ENCODE measurements around the gene ARFGEF2.

Gene ARFGEF2

DNA sequence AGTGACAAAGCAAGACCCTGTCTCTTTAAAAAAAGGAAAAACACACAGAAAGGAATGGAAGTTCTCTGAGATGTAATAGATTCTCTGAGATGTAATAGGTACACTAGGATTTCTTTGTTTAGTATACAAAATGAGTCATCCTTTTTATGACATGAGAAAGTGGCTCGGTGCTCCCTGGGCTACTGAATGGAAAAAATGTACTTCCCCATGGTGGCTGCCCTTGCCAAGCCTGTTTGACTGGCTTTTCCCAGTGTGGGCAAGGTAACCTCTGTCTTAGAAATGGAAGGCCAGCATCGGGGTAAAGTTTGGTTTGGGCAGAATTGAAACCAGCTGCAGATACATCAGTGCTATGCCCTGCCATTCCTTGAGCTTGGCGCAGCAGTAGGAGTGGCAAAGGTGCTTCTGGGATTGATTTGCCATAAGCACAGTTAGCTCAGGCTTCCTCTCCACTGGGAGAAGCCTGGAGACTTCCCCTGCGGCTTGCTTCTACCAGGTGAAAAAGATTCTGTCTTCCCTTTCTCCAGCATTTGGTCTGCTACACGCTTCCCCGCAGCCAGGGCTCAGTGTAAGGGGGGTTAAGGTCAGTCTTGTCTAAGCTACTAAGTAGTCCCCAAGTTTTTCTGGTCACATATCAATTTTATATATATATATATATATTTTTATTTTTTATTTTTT lies 24.5 kb downstream of the ARFGEF2 start:
- FAIRE-seq (no peak), DNase-seq (ENCODE audit: insufficient read length) (no peak)
- no peak for TF ChIP-seq TAF1 (IDR thresholded peaks at IDR 0.05; ENCODE audit: borderline replicate concordance, low read depth, low read length)
- no peak for TF ChIP-seq POLR2AphosphoS5 (IDR thresholded peaks at IDR 0.05; ENCODE audit: low read depth, low read length)
- no peak for TF ChIP-seq POLR2A (IDR thresholded peaks at IDR 0.05; ENCODE audit: low read depth, low read length)

DNA sequence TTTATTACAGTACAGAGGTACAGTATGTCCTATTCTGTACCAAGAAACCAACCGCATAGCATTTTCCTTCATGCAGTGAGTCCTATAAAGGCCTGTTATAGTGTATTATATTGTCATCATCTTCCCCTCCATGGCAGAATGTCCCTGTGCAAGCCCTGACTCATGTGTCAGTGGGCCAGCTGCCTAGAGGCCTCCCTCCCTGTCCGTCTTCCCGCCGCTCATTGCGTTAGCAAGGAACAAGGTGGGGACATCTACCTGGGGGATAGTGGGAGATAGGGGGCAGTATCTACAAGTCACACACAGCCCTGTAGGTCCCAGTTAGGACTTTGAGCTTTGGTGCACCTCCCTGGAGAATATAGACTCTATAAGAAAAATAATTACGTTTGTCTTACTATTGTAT lies 27.1 kb downstream of the ARFGEF2 start:
- DNase-seq (ENCODE audit: insufficient read length) = no peak
- no peak for FAIRE-seq
- TF ChIP-seq POLR2AphosphoS5 (IDR thresholded peaks at IDR 0.05; ENCODE audit: low read depth, low read length) = no peak
- TF ChIP-seq POLR2A (IDR thresholded peaks at IDR 0.05; ENCODE audit: low read depth, low read length) = no peak
- no peak for TF ChIP-seq TAF1 (IDR thresholded peaks at IDR 0.05; ENCODE audit: borderline replicate concordance, low read depth, low read length)

DNA sequence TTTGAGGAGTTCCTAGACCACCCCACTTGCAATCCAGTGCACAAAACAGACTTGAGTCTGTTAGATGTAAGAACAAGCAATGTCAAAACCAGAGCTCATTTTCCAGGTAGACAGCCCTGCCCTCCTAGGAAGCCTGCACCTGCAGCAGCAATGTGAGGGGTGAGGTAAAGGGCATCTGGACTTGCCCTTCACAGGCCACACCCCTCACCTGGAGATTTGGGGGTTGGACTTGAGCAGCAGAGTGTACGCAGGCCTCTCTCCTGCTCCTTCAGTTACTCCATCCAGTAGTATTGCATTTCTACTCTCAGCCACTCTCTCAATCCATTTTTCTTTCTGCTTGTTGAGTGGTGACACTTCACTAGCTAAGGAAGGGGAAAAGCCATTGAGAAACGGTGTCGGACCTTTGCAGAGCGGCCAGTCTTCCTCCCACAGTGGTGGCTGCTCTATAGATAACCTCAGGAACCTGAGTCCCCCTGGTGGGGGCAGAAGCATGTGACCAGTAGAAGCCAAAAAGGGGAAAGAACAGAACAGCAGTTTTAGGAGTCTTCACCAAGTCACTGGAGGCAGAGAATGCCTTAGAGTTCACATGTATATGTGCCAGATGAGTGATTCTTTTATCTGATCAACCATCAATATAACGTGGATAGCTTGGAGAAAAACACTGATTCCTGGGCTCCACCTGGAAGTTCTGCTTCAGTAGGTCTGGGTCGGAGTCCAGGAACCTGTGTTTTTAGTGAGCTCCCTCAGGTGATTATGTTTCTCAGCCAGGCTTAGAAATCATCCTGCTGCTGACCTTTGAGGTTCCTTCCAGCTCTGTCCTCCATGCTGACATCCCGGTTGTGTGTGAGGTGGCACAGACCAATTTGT lies 28.0 kb downstream of the ARFGEF2 start:
- DNase-seq (ENCODE audit: insufficient read length) (no peak), FAIRE-seq (no peak)
- TF ChIP-seq TAF1 (IDR thresholded peaks at IDR 0.05; ENCODE audit: borderline replicate concordance, low read depth, low read length) (no peak), POLR2A (IDR thresholded peaks at IDR 0.05; ENCODE audit: low read depth, low read length) (no peak), POLR2AphosphoS5 (IDR thresholded peaks at IDR 0.05; ENCODE audit: low read depth, low read length) (no peak)

GRCh38 chr20:48951041-48951440 lies 29.5 kb downstream of the ARFGEF2 start:
- FAIRE-seq = no peak
- no peak for DNase-seq (ENCODE audit: insufficient read length)
- TF ChIP-seq POLR2A (IDR thresholded peaks at IDR 0.05; ENCODE audit: low read depth, low read length) (no peak), POLR2AphosphoS5 (IDR thresholded peaks at IDR 0.05; ENCODE audit: low read depth, low read length) (no peak), TAF1 (IDR thresholded peaks at IDR 0.05; ENCODE audit: borderline replicate concordance, low read depth, low read length) (no peak)

- FAIRE-seq = no peak
- no peak for TF ChIP-seq POLR2AphosphoS5 (IDR thresholded peaks at IDR 0.05; ENCODE audit: low read depth, low read length)
- no peak for TF ChIP-seq TAF1 (IDR thresholded peaks at IDR 0.05; ENCODE audit: borderline replicate concordance, low read depth, low read length)
- no peak for DNase-seq (ENCODE audit: insufficient read length)
Observed at GRCh38 chr20:48951646-48952045, 30.1 kb downstream of the ARFGEF2 start.

DNA sequence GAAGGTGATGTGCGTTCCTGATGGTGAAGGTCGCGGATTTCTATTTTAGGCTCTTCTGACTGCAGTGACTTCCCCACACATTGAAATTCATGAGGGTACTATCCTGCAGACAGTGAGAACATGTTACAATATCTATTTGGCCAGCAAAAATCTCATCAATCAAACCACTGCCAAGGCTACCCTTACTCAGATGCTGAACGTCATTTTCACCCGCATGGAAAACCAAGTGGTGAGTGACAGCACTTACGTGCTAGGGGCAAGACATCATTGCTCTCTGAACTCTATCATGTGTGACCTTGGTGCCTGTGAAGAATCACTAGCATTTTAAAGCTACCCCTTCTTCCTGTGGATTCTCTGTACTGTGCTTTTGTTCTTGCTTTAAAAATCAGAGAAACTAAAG lies 31.1 kb downstream of the ARFGEF2 start:
- FAIRE-seq (no peak), DNase-seq (ENCODE audit: insufficient read length) (no peak)
- TF ChIP-seq POLR2AphosphoS5 (IDR thresholded peaks at IDR 0.05; ENCODE audit: low read depth, low read length) = no peak
- no peak for TF ChIP-seq POLR2A (IDR thresholded peaks at IDR 0.05; ENCODE audit: low read depth, low read length)
- no peak for TF ChIP-seq TAF1 (IDR thresholded peaks at IDR 0.05; ENCODE audit: borderline replicate concordance, low read depth, low read length)

DNA sequence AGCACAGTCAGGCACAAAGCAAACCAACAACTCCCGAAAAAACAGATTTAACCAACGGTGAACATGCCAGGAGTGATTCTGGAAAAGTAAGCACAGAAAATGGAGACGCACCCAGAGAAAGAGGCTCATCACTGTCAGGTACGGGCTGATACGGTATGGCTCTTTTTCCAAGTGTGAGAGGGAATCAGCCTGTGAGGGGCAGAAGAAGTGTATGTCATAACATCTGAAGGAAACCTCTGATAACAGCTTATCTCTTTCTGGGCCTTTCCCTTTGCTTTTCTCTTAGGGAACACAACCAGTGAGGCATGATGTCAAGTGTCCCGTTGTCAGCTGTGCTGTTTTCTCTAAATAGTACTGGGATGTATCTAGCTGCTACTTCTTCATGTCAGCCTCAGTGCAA lies 32.1 kb downstream of the ARFGEF2 start:
- FAIRE-seq = no peak
- DNase-seq (ENCODE audit: insufficient read length) = no peak
- no peak for TF ChIP-seq TAF1 (IDR thresholded peaks at IDR 0.05; ENCODE audit: borderline replicate concordance, low read depth, low read length)
- no peak for TF ChIP-seq POLR2A (IDR thresholded peaks at IDR 0.05; ENCODE audit: low read depth, low read length)

- no peak for DNase-seq (ENCODE audit: insufficient read length)
- FAIRE-seq = no peak
- TF ChIP-seq POLR2AphosphoS5 (IDR thresholded peaks at IDR 0.05; ENCODE audit: low read depth, low read length) (no peak), TAF1 (IDR thresholded peaks at IDR 0.05; ENCODE audit: borderline replicate concordance, low read depth, low read length) (no peak), POLR2A (IDR thresholded peaks at IDR 0.05; ENCODE audit: low read depth, low read length) (no peak)
Observed at GRCh38 chr20:48956052-48956451, 34.5 kb downstream of the ARFGEF2 start.

DNA sequence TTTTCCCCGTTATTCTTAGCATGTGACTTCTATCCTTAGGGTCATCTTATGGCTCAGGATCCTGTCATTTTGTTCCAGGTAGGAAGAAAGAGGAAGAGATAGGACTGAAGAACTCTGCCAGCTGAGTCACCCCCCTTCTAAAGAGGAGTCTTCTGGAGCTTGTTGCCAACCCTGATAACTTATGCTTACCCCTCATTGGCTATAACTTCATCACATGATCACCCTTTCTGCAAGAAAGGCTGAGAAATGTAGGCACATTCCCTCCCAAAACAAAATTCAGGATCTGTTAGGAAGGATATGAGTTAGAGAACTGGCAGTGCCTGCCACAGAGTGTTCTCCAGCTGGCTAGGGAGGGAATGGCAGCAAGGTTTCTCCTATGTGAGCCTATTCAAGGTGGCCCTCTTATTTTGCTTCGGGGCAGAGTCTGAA lies 35.6 kb downstream of the ARFGEF2 start:
- no peak for DNase-seq (ENCODE audit: insufficient read length)
- no peak for FAIRE-seq
- no peak for TF ChIP-seq TAF1 (IDR thresholded peaks at IDR 0.05; ENCODE audit: borderline replicate concordance, low read depth, low read length)
- no peak for TF ChIP-seq POLR2AphosphoS5 (IDR thresholded peaks at IDR 0.05; ENCODE audit: low read depth, low read length)
- TF ChIP-seq POLR2A (IDR thresholded peaks at IDR 0.05; ENCODE audit: low read depth, low read length) = no peak

DNA sequence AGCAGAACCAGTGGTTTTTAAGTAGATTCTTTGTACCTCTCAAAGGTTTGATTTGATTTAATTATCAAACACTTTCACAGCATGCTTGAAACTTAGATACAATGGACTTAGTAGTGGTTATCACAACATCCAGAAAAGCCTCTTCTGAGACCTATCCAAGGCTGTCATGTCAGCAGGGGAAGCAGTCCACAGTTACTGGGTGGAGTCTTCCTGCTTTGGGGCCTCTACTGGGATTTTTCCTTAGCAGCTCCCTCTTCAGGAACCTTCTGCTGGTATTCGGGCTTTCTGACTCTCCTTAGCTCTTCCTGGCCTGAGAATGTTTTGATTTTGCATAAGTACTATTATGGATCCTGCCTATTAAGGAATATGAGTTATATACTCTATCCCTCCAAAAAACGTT lies 36.0 kb downstream of the ARFGEF2 start:
- TF ChIP-seq POLR2A (IDR thresholded peaks at IDR 0.05; ENCODE audit: low read depth, low read length) (no peak), POLR2AphosphoS5 (IDR thresholded peaks at IDR 0.05; ENCODE audit: low read depth, low read length) (no peak), TAF1 (IDR thresholded peaks at IDR 0.05; ENCODE audit: borderline replicate concordance, low read depth, low read length) (no peak)
- no peak for DNase-seq (ENCODE audit: insufficient read length)
- no peak for FAIRE-seq

GRCh38 chr20:48958743-48959142 lies 37.2 kb downstream of the ARFGEF2 start:
- DNase-seq (ENCODE audit: insufficient read length) (no peak), FAIRE-seq (no peak)
- TF ChIP-seq POLR2AphosphoS5 (IDR thresholded peaks at IDR 0.05; ENCODE audit: low read depth, low read length) (no peak), TAF1 (IDR thresholded peaks at IDR 0.05; ENCODE audit: borderline replicate concordance, low read depth, low read length) (no peak), POLR2A (IDR thresholded peaks at IDR 0.05; ENCODE audit: low read depth, low read length) (no peak)
